ENCODE measurements around the gene BTNL9. TPM values are rescaled to one million over a fixed set of nuclear protein-coding genes. Genes with fewer than 3 reads are reported as not detected.
"Not testable (repeated sequence)": the region's sequence is repeated elsewhere in the genome, so short reads cannot be mapped to it uniquely, and the experiment has no call there.

Gene BTNL9
- total RNA-seq, 1 donor from 2014 or later, result 8.8 TPM

GRCh38 chr5:181097383-181097753 lies 57.3 kb downstream of the BTNL9 start:
- not testable (repeated sequence) for DNase-seq (ENCODE audit: low spot score)
- peak; percentile 17 for ATAC-seq

GRCh38 chr5:181097759-181098491 lies 57.9 kb downstream of the BTNL9 start:
- not testable (repeated sequence) for DNase-seq (ENCODE audit: low spot score)
- ATAC-seq, result peak; percentile 30

GRCh38 chr5:181098762-181099601 lies 58.9 kb downstream of the BTNL9 start:
- ATAC-seq (no peak), DNase-seq (ENCODE audit: low spot score) (no peak)

- peak; percentile 18 for DNase-seq (ENCODE audit: low spot score)
- ATAC-seq, result no peak
These were observed 59.6 kb downstream of the BTNL9 start for GRCh38 chr5:181099602-181100086.

GRCh38 chr5:181100121-181100875 lies 60.2 kb downstream of the BTNL9 start:
- no peak for ATAC-seq

GRCh38 chr5:181101030-181101641 lies 61.1 kb downstream of the BTNL9 start:
- ATAC-seq, result peak; percentile 25
- peak; percentile 40 for DNase-seq (ENCODE audit: low spot score)

More at GRCh38 chr5:181100121-181100875, 60.2 kb downstream of the BTNL9 start:
- peak; percentile 34 for DNase-seq (ENCODE audit: low spot score)

GRCh38 chr5:181101930-181102674 lies 62.0 kb downstream of the BTNL9 start:
- not testable (repeated sequence) for ATAC-seq; DNase-seq (ENCODE audit: low spot score)

GRCh38 chr5:181104259-181104568 lies 64.1 kb downstream of the BTNL9 start:
- DNase-seq (ENCODE audit: low spot score) (peak; percentile 24), ATAC-seq (peak; percentile 31)

GRCh38 chr5:181104606-181105390 lies 64.7 kb downstream of the BTNL9 start:
- ATAC-seq, result peak; percentile 25
- peak; percentile 40 for DNase-seq (ENCODE audit: low spot score)

GRCh38 chr5:181105391-181106025 lies 65.4 kb downstream of the BTNL9 start:
- DNase-seq (ENCODE audit: low spot score) (no peak), ATAC-seq (no peak)

GRCh38 chr5:181107699-181108098 lies 67.6 kb downstream of the BTNL9 start:
- peak; percentile 26 for DNase-seq (ENCODE audit: low spot score)
- ATAC-seq, result no peak

GRCh38 chr5:181108578-181109165 lies 68.6 kb downstream of the BTNL9 start:
- DNase-seq (ENCODE audit: low spot score) (peak; percentile 10), ATAC-seq (no peak)

- DNase-seq (ENCODE audit: low spot score), result peak; percentile 32
- ATAC-seq, result no peak
These were observed 69.5 kb downstream of the BTNL9 start for GRCh38 chr5:181109489-181110013.

- peak; percentile 24 for DNase-seq (ENCODE audit: low spot score)
- ATAC-seq, result no peak
These were observed 70.9 kb downstream of the BTNL9 start for GRCh38 chr5:181111010-181111409.

All from left lobe of liver (tissue), 2 donors.